Thyroid gland (tissue), 4 donors: ENCODE data around the gene CCDC187.

Experiments used
- POLR2A ChIP-seq, 2 donors: fragments of 450-650 bp; IDR thresholded peaks; one replicate each; pipeline ENCODE4 v1.6.1; 2017; ENCODE audit warnings: antibody characterized with exemption in 2 of 2, mild to moderate bottlenecking in 2 of 2, moderate library complexity in 1 of 2
- TF ChIP-seq, protein P1 (sequence below), 6 experiments: fragments of 200-600 bp in 3 of 6; fragments of 450-650 bp in 3 of 6; sonication (generic) in 3 of 6; IDR thresholded peaks; one replicate each; pipeline ENCODE4 v1.5.1; 2016 to 2019; ENCODE audit warnings: antibody characterized with exemption in 6 of 6, mild to moderate bottlenecking in 2 of 6, inconsistent platforms in 1 of 6, moderate library complexity in 1 of 6

DNA sequence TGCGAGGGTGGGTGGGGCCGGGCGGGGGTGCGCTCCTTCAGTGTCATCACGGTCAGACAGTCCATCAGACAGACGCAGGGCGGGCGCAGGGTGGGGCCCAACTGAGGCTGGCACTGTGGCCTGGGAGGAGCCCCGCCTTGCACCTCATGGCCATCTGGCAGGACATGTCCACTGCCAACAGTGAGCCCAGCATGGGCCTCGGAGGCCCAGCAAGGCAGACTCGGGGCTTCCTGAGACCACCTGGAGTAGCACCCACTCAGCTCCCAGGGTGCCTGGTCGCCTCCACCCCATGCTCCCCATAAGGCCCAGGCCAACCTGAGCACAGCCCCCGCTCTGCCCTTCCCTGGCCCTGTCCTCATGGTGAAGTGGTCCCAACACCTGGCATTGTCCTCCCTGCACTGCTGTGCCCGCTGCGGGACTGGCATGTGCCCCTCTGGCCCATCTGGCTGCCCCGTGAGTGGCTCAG lies 14.9 kb upstream of the CCDC187 start:
- TF ChIP-seq, protein P1, sequence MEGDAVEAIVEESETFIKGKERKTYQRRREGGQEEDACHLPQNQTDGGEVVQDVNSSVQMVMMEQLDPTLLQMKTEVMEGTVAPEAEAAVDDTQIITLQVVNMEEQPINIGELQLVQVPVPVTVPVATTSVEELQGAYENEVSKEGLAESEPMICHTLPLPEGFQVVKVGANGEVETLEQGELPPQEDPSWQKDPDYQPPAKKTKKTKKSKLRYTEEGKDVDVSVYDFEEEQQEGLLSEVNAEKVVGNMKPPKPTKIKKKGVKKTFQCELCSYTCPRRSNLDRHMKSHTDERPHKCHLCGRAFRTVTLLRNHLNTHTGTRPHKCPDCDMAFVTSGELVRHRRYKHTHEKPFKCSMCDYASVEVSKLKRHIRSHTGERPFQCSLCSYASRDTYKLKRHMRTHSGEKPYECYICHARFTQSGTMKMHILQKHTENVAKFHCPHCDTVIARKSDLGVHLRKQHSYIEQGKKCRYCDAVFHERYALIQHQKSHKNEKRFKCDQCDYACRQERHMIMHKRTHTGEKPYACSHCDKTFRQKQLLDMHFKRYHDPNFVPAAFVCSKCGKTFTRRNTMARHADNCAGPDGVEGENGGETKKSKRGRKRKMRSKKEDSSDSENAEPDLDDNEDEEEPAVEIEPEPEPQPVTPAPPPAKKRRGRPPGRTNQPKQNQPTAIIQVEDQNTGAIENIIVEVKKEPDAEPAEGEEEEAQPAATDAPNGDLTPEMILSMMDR (IDR thresholded peaks at IDR 0.05) = no peak
- no peak for TF ChIP-seq POLR2A (IDR thresholded peaks at IDR 0.05)
